Activated T-cell treated with anti-CD3 and anti-CD28 coated beads for 48 hours (primary cell): ENCODE results near the gene NOL4.
"Not testable (repeated sequence)": the region's sequence is repeated elsewhere in the genome, so short reads cannot be mapped to it uniquely, and the experiment has no call there.

ENCODE experiments used
- DNase-seq: peaks from one replicate; pipeline ENCODE4 v3.0.0-alpha.2; 2020; ENCODE audit warnings: low read depth

The NOL4 gene, protein sequence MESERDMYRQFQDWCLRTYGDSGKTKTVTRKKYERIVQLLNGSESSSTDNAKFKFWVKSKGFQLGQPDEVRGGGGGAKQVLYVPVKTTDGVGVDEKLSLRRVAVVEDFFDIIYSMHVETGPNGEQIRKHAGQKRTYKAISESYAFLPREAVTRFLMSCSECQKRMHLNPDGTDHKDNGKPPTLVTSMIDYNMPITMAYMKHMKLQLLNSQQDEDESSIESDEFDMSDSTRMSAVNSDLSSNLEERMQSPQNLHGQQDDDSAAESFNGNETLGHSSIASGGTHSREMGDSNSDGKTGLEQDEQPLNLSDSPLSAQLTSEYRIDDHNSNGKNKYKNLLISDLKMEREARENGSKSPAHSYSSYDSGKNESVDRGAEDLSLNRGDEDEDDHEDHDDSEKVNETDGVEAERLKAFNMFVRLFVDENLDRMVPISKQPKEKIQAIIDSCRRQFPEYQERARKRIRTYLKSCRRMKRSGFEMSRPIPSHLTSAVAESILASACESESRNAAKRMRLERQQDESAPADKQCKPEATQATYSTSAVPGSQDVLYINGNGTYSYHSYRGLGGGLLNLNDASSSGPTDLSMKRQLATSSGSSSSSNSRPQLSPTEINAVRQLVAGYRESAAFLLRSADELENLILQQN

GRCh38 chr18:34224423-34225217 is at the start of gene NOL4:
NOL4 (minus strand) TSS chr18:34224913; CDS start chr18:34223253, 1,660 bp downstream.
- DNase-seq, result no peak

GRCh38 chr18:34266029-34266428 is 41.3 kb upstream of the NOL4 start:
- DNase-seq, result not testable (repeated sequence)

GRCh38 chr18:34261865-34262780 is 37.4 kb upstream of the NOL4 start:
- no peak for DNase-seq

- no peak for DNase-seq
Observed at GRCh38 chr18:34258176-34258575, 33.5 kb upstream of the NOL4 start.

- no peak for DNase-seq
Observed at GRCh38 chr18:34251919-34252318, 27.2 kb upstream of the NOL4 start.

DNA sequence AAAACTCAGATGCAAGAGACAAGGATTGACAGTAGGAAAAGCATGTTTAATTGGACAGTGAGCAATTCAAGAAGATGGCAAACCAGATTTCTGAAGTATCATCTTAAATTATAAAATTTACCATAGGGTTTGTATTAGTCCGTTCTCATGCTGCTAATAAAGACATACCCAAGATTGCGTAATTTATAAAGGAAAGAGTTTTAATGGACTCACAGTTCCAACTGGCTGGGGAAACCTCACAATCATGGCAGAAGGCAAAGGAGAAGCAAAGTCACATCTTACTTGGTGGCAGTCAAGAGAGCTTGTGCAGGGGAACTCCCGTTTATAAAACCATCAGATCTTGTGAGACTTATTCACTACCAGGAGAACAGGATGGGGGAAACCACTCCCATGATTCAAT is 24.0 kb upstream of the NOL4 start:
- DNase-seq, result no peak

DNA sequence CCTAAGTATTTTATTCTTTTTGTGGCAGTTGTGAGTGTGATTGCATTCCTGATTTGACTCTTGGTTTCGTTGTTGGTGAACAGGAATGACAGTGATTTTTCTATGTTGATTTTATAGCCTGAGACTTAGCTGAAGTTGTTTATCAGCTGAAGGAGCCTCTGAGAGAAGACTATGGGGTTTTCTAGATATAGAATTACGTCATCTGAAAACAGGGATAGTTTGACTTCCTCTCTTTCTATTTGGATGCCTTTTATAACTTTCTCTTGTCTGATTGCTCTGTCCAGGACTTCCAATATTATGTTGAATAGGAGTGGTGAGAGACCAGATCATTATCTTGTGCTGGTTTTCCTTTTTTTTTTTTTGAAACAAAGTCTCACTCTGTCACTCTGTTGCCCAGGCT is 18.0 kb upstream of the NOL4 start:
- no peak for DNase-seq

DNA sequence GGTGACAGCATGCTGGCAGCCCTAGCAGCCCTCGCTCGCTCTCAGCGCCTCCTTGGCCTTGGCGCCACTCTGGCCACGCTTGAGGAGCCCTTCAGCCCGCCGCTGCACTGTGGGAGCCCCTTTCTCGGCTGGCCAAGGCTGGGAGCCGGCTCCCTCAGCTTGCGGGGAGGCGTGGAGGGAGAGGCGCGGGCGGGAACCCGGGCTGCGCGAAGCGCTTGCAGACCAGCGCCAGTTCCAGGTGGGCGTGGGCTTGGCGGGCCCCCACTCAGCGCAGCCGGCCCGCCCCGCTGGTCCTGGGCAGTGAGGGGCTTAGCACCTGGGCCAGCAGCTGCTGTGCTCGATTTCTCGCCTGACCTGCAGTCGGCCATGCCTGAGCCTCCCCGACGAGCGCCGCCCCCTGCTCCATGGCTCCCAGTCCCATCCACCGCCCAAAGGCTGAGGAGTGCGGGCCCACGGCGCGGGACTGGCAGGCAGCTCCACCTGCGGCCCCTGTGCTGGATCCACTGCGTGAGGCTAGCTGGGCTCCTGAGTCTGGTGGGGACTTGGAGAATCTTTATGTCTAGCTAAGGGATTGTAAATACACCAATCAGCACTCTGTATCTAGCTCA is 9.2 kb upstream of the NOL4 start:
- not testable (repeated sequence) for DNase-seq

DNA sequence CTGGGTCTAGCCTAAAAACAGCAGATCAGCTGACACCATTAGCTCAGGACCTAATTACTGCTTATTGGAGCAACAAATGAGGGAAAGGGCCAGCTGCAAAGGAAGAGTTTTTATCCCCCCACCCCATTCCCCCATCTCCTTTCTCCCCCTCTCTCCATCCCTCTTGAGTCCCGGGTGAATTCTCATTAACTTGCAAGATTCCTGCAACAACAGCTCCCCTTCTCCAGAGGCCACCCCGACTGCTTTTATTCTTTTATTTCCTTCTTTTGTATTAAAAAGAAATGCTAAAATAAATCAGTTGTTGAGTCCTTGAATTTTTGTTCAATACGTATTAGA is 473 bp upstream of the NOL4 start:
- DNase-seq, result no peak

- DNase-seq, result no peak
Observed at GRCh38 chr18:34223893-34224422, 755 bp downstream of the NOL4 start.

DNA sequence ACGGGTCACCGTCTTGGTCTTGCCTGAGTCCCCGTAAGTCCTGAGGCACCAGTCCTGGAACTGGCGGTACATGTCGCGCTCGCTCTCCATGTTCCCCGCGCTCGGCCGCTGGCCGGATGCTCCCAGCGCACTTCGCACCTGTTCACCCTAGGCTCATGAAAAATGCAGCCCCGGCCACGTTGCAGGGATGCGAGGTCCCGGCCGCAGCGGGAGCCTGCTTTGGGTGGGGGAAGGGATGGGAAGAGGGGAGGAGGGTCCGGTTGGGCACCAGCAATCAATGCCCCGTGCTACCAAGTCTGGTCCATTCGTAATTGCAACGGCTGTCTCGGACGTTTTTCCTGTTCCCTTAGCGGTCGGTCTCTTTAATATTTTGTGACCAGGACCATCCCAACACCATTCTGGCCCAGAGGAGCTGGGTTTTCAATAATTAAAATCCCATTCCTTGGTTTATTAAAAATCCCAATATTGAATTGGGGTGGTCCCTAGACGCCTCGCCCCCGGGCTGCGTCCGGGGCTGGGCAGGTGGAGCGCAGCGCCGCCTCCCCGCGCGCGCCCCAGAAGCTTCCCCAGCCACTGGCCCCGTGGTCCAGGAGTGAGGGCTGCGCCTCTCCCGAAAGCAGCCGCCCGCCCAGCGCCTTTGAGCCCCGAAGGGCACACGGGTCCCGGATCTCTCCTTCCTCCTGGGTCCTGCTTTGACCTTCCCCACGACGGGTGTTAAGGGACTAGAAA is 1.4 kb downstream of the NOL4 start:
- no peak for DNase-seq

GRCh38 chr18:34222307-34223163 is 2.2 kb downstream of the NOL4 start:
- DNase-seq, result no peak

- no peak for DNase-seq
Observed at GRCh38 chr18:34221971-34222306, 2.8 kb downstream of the NOL4 start.

GRCh38 chr18:34220081-34220815 is 4.5 kb downstream of the NOL4 start:
- DNase-seq, result no peak

- no peak for DNase-seq
Observed at GRCh38 chr18:34219651-34220050, 5.1 kb downstream of the NOL4 start.

- no peak for DNase-seq
Observed at GRCh38 chr18:34212511-34212910, 12.2 kb downstream of the NOL4 start.

GRCh38 chr18:34207344-34207851 is 17.3 kb downstream of the NOL4 start:
- no peak for DNase-seq

- DNase-seq, result no peak
Observed at GRCh38 chr18:34203866-34204265, 20.8 kb downstream of the NOL4 start.

- no peak for DNase-seq
Observed at GRCh38 chr18:34196256-34196655, 28.5 kb downstream of the NOL4 start.
